SJSA1 (cell line): Measurements from ENCODE around the gene LIN7A. TPM values are rescaled to one million over a fixed set of nuclear protein-coding genes. Genes with fewer than 3 reads are reported as not detected.
A peak's percentile ranks its signal among the peaks of the same experiment; 100 is the strongest.

ENCODE experiments used
- DNase-seq, 2 experiments: peaks; one replicate each; pipeline ENCODE4 v3.0.0-alpha.2; 2015 to 2020; ENCODE audit warnings: low spot score in 2 of 2, low read depth in 1 of 2
- H3K27ac ChIP-seq: fragments of 250-450 bp; sonication (Bioruptor Pico); 2 replicates; pipeline ENCODE4 v1.5.1; 2020; ENCODE audit warnings: mild to moderate bottlenecking, moderate library complexity
- H3K27me3 ChIP-seq: fragments of 250-450 bp; sonication (Bioruptor Pico); replicated peaks from 2 replicates; pipeline ENCODE4 v1.5.1; 2020; ENCODE audit warnings: mild to moderate bottlenecking, moderate library complexity
- H3K36me3 ChIP-seq: fragments of 250-450 bp; sonication (Bioruptor Pico); 2 replicates; pipeline ENCODE4 v1.5.1; 2020; ENCODE audit warnings: mild to moderate bottlenecking
- H3K4me1 ChIP-seq: fragments of 250-450 bp; sonication (Bioruptor Pico); replicated peaks from 2 replicates; pipeline ENCODE4 v1.6.1; 2021; ENCODE audit warnings: mild to moderate bottlenecking
- H3K4me3 ChIP-seq: fragments of 250-450 bp; sonication (Bioruptor Pico); 2 replicates; pipeline ENCODE4 v1.5.1; 2020; ENCODE audit warnings: mild to moderate bottlenecking
- H3K9me3 ChIP-seq: fragments of 250-450 bp; sonication (Bioruptor Pico); replicated peaks from 2 replicates; pipeline ENCODE4 v1.5.1; 2020; ENCODE audit warnings: mild to moderate bottlenecking
- total RNA-seq: library from RNA; depleted of rRNA; stranded (reverse); fragments of >200 nt; shearing (Covaris generic); gene quantifications from 2 replicates; pipeline ENCODE4 v1.2.3, GENCODE V29; 2014

Gene LIN7A
- total RNA-seq, 1 experiment from 2014 or later, result 2.4 TPM

GRCh38 chr12:80860928-80861327 lies 76.8 kb downstream of the LIN7A start:
- H3K27ac ChIP-seq, result no peak overlapping the region
- DNase-seq, result no peak
- H3K4me3 ChIP-seq, result no peak overlapping the region
- no peaks in the 10 kb centered on the region for H3K9me3 ChIP-seq
- no peaks in the 10 kb centered on the region for H3K27me3 ChIP-seq
- no peaks in the 10 kb centered on the region for H3K36me3 ChIP-seq
- no peaks in the 10 kb centered on the region for H3K4me1 ChIP-seq

DNA sequence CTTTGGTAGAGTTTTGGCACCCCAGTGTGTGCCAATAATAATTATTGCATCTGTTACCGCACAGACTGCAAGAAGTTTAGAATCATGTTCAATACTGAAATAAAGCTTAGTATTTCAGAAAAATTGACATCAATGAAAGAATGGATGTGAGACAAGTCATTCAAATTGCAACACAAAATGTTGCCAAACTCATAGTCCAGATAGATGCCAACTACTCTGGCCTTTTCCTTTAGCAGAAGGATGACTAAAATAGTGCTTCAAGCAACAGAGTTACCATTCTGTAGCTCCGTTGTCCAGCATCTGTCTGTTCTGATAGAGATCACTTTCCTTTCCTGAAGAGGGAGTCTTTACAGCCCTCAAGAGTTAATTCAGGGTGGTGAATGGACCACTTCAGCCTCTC lies 77.5 kb downstream of the LIN7A start:
- H3K27ac ChIP-seq, result no peak overlapping the region
- no peak for DNase-seq
- no peak overlapping the region for H3K4me3 ChIP-seq
- H3K4me1 ChIP-seq, result no peaks in the 10 kb centered on the region
- H3K9me3 ChIP-seq, result no peaks in the 10 kb centered on the region
- H3K27me3 ChIP-seq, result no peaks in the 10 kb centered on the region
- no peaks in the 10 kb centered on the region for H3K36me3 ChIP-seq

DNA sequence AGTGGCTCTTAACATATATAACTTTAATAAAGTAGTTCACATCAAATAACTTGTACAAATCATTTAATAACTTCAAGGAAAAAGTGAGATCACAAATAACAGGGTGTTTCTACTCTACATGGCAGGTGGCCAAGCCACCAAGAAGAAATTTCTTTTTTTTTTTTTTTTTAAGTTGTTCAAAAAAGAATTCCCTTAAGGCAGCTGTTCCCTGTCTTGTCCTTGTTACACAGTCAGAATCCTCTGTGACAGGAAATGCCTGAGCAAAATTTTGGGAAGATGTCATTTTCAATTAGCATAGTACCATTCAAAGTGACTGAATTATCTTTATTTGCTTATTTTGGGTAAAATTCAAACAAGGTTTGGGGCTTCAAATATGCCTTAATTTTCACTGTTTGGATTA lies 79.4 kb downstream of the LIN7A start:
- no peaks in the 10 kb centered on the region for H3K9me3 ChIP-seq
- DNase-seq, result no peak
- H3K4me1 ChIP-seq, result no peaks in the 10 kb centered on the region

DNA sequence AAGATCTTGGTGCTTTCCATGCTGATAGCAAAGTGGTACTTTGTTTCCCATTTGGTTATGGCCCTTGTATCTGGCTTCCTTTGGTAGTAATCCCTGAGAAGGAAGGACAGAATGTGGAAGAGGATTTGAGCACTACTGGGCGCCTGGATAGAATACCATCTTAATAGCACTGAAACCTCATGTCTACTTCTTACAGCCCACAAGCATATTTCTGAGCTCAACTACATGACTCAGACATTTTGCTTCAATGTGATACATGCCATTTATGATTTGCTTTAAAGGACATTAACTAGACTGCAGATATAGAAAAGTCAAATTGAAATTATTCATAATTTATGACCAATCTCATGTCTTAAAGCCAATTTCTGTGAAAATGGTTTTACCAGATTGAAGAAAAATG lies 80.4 kb downstream of the LIN7A start:
- H3K9me3 ChIP-seq, result no peaks in the 10 kb centered on the region
- no peak overlapping the region for H3K27ac ChIP-seq
- H3K36me3 ChIP-seq, result no peaks in the 10 kb centered on the region
- H3K4me1 ChIP-seq, result no peaks in the 10 kb centered on the region
- H3K4me3 ChIP-seq, result no peak overlapping the region
- H3K27me3 ChIP-seq, result no peaks in the 10 kb centered on the region
- DNase-seq, result no peak

More for the DNA sequence above, 79.4 kb downstream of the LIN7A start:
- H3K4me3 ChIP-seq, result no peak overlapping the region
- no peak overlapping the region for H3K27ac ChIP-seq
- no peaks in the 10 kb centered on the region for H3K27me3 ChIP-seq
- H3K36me3 ChIP-seq, result no peaks in the 10 kb centered on the region

- Histone ChIP-seq H3K4me3 (no peak overlapping the region), H3K27ac (no peak overlapping the region), H3K4me1 (no peaks in the 10 kb centered on the region), H3K9me3 (no peaks in the 10 kb centered on the region), H3K36me3 (no peaks in the 10 kb centered on the region), H3K27me3 (no peaks in the 10 kb centered on the region)
- no peak for DNase-seq
These were observed 88.4 kb downstream of the LIN7A start for GRCh38 chr12:80849337-80849736.

DNA sequence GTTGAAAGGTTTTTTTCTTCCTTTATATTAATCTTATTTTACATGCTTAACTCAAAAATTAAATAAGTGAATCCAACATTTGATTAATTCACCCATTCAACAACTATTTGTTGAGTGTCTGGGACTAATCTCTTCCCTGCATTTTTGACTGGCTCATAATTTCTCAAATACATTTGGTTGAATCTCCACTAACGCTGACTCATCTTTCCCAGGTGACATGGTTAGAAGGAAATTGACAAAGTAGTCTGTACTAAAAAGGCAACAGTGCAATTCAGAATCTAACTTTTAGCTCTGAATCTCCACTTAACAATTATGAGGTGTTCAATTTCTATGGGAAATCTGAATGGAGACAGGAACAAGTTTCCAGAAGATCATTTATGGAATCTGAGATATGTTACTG lies 88.9 kb downstream of the LIN7A start:
- no peak overlapping the region for H3K4me3 ChIP-seq
- no peaks in the 10 kb centered on the region for H3K9me3 ChIP-seq
- no peaks in the 10 kb centered on the region for H3K4me1 ChIP-seq
- DNase-seq, result no peak
- H3K36me3 ChIP-seq, result no peaks in the 10 kb centered on the region
- no peak overlapping the region for H3K27ac ChIP-seq
- H3K27me3 ChIP-seq, result no peaks in the 10 kb centered on the region

GRCh38 chr12:80847575-80847974 lies 90.2 kb downstream of the LIN7A start:
- Histone ChIP-seq H3K4me1 (no peaks in the 10 kb centered on the region), H3K27me3 (no peaks in the 10 kb centered on the region), H3K36me3 (no peaks in the 10 kb centered on the region), H3K27ac (no peak overlapping the region), H3K4me3 (no peak overlapping the region), H3K9me3 (no peaks in the 10 kb centered on the region)
- DNase-seq, result no peak

DNA sequence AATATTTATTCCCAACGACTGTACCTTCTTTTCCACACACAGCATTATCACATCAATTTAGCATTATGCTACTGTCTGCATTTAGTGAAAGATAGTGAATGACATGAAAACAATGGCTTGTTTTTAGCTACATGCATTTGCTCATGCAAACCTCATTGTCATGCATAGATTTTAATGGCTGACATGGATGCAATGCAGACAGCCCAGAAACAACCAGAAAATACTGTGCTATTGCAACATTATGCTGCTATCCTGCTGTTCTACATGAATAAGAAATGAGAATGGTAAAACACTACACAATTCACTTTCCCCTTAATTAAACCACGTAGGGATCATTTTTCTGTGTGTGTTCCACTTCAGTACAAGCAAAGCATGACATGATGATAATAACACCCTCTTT lies 90.8 kb downstream of the LIN7A start:
- Histone ChIP-seq H3K4me1 (no peaks in the 10 kb centered on the region), H3K27me3 (no peaks in the 10 kb centered on the region), H3K4me3 (no peak overlapping the region), H3K27ac (no peak overlapping the region), H3K36me3 (no peaks in the 10 kb centered on the region), H3K9me3 (no peaks in the 10 kb centered on the region)
- DNase-seq, result no peak

DNA sequence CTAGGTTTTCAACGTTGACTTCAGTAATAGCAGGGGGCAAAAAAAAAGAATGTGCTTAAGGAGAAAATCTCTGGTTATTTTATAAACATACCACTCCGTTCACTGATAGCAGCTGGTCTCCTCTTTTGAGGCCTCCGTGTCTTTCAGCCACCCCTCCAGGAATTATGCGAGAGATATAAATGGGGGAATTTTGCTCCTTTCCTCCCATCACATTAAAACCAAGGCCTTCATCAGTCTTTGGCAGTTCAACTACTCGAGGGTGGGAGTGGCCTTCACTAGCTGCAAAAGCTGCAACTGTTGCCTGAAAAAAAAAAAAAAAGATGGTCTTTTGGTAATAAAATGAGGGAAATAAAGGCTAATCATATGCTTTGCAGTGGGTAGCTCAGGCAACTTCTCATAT lies 92.1 kb downstream of the LIN7A start:
- no peaks in the 10 kb centered on the region for H3K9me3 ChIP-seq
- H3K4me1 ChIP-seq, result no peaks in the 10 kb centered on the region
- no peak for DNase-seq
- no peak overlapping the region for H3K27ac ChIP-seq
- H3K27me3 ChIP-seq, result no peaks in the 10 kb centered on the region
- no peak overlapping the region for H3K4me3 ChIP-seq
- no peaks in the 10 kb centered on the region for H3K36me3 ChIP-seq

DNA sequence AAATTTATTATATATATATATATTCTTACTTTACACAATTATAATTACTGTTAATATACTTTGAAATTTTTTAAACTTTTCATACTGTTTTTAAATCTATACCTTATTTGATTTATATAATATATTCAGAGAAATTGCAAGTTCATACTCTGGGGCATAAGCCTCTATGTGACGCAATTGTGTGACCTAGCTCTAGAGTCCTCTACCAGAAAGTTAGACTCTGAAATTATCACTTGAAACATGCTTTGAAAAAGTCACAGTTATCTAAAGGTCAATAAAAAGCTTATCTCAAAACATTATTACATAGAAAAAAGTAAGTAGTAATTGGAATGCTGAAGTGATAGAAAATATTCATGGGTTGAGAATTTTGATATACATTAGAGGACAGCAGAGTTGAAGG lies 93.8 kb downstream of the LIN7A start:
- no peak for DNase-seq
- H3K4me3 ChIP-seq, result no peak overlapping the region
- no peaks in the 10 kb centered on the region for H3K4me1 ChIP-seq
- H3K27me3 ChIP-seq, result peaks cover 3% of the 10 kb centered on the region; the same call in 1 of the 2 replicates
- no peak overlapping the region for H3K27ac ChIP-seq
- no peaks in the 10 kb centered on the region for H3K9me3 ChIP-seq
- H3K36me3 ChIP-seq, result no peaks in the 10 kb centered on the region

DNA sequence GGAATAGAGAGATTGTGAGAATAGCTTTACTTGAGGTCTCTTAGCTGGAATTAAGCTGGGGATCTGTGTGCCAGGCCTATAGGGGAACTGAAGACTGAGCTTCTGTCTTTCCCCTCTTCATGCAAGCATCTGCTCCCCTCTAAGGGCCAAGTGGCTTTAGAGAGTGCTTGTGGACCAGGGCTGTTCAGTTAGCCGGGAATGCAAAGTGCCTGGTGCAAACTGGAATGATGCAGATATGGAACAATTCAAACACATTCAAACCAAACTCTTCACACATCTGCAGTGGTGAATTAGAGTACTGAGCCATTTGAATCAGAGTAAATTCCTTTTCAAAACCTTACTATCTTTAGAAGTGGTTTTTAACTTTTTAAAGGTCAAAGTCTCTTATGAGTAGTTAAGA lies 99.0 kb downstream of the LIN7A start:
- Histone ChIP-seq H3K36me3 (no peaks in the 10 kb centered on the region), H3K4me3 (no peak overlapping the region), H3K9me3 (no peaks in the 10 kb centered on the region; the same call in 1 of the 2 replicates), H3K27me3 (peaks cover 6% of the 10 kb centered on the region), H3K4me1 (no peaks in the 10 kb centered on the region), H3K27ac (no peak overlapping the region)
- DNase-seq, result no peak

DNA sequence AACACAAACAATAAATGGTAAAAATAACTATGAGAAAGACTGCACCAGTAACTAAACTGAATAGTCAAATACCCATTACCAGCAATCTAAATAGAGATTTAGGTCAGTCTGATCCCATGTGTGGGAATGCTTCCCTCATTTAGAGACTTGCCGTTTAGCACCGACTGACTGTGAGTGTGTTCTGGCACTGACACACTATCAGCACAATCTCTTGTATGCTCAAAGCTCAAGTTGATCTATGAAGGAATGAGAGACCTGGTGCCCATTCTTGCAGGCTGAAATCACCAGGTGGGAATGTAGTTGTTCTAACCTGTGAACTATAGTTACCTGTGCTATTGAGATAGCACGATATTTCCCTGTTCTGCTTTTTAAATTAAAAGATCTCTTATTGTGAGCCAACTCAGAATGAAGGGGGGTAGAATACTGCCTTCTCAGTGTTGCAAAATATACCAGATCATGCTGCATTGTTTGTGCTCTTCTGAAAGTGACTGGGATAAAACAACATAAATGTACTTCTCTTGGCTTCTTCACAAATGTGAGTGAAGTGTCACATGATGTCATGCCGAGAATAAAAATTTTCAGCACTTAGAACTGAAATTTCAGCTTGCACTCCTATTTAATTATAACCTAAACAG lies 99.6 kb downstream of the LIN7A start:
- peaks cover 6% of the 10 kb centered on the region for H3K27me3 ChIP-seq
- H3K27ac ChIP-seq, result no peak overlapping the region
- no peak for DNase-seq
- H3K4me1 ChIP-seq, result no peaks in the 10 kb centered on the region
- no peaks in the 10 kb centered on the region; the same call in 1 of the 2 replicates for H3K9me3 ChIP-seq
- no peaks in the 10 kb centered on the region for H3K36me3 ChIP-seq
- no peak overlapping the region for H3K4me3 ChIP-seq

- Histone ChIP-seq H3K27ac (no peak overlapping the region), H3K4me1 (no peaks in the 10 kb centered on the region), H3K4me3 (no peak overlapping the region), H3K36me3 (no peaks in the 10 kb centered on the region), H3K9me3 (no peaks in the 10 kb centered on the region; the same call in 1 of the 2 replicates), H3K27me3 (peaks cover 6% of the 10 kb centered on the region)
- DNase-seq, result peak in 1 of 2 experiments; percentile 9
These were observed 100.3 kb downstream of the LIN7A start for GRCh38 chr12:80837342-80837978.

GRCh38 chr12:80834724-80835123 lies 103.0 kb downstream of the LIN7A start:
- Histone ChIP-seq H3K9me3 (no peaks in the 10 kb centered on the region; the same call in 1 of the 2 replicates), H3K27me3 (peaks cover 6% of the 10 kb centered on the region), H3K36me3 (no peaks in the 10 kb centered on the region), H3K27ac (no peak overlapping the region), H3K4me1 (no peaks in the 10 kb centered on the region), H3K4me3 (no peak overlapping the region)
- no peak for DNase-seq
